ENCODE measurements around the gene GPANK1.

Gene GPANK1

GRCh38 chr6:31639449-31639861 is 25.3 kb downstream of the GPANK1 start:
- DNase-seq = peak in 2 of 4 experiments; percentile 13 to 33

- DNase-seq = no peak
These were observed 25.8 kb downstream of the GPANK1 start for GRCh38 chr6:31639043-31639442.

- DNase-seq = no peak
These were observed 27.9 kb downstream of the GPANK1 start for GRCh38 chr6:31636698-31637596.

- DNase-seq = no peak
These were observed 29.7 kb downstream of the GPANK1 start for GRCh38 chr6:31634969-31635575.

GRCh38 chr6:31634131-31634530 is 30.7 kb downstream of the GPANK1 start:
- DNase-seq = no peak

GRCh38 chr6:31633447-31633846 is 31.4 kb downstream of the GPANK1 start:
- DNase-seq = no peak

- DNase-seq = no peak
These were observed 32.4 kb downstream of the GPANK1 start for GRCh38 chr6:31632279-31632946.

- no peak for DNase-seq
These were observed 33.0 kb downstream of the GPANK1 start for GRCh38 chr6:31631681-31632278.

GRCh38 chr6:31631209-31631608 is 33.6 kb downstream of the GPANK1 start:
- DNase-seq = no peak

GRCh38 chr6:31630177-31630934 is 34.4 kb downstream of the GPANK1 start:
- no peak for DNase-seq

GRCh38 chr6:31629014-31629413 is 35.8 kb downstream of the GPANK1 start:
- no peak for DNase-seq

GRCh38 chr6:31627690-31628287 is 37.0 kb downstream of the GPANK1 start:
- no peak for DNase-seq

- DNase-seq = no peak
These were observed 37.8 kb downstream of the GPANK1 start for GRCh38 chr6:31626952-31627351.

- no peak for DNase-seq
These were observed 40.7 kb downstream of the GPANK1 start for GRCh38 chr6:31624070-31624469.

- DNase-seq = peak; percentile 26 to 68 (median 56)
These were observed 42.1 kb downstream of the GPANK1 start for GRCh38 chr6:31622684-31623091.

GRCh38 chr6:31621991-31622390 is 42.8 kb downstream of the GPANK1 start:
- DNase-seq = no peak

- no peak for DNase-seq
These were observed 43.4 kb downstream of the GPANK1 start for GRCh38 chr6:31621320-31621939.

GRCh38 chr6:31620586-31621319 is 44.0 kb downstream of the GPANK1 start, which contains the start of gene PRRC2A:
Gene PRRC2A (plus strand): TSS chr6:31620715. CDS start chr6:31622790, 2,075 bp downstream.
- DNase-seq = peak in 3 of 4 experiments; percentile 64 to 81 (median 75)

GRCh38 chr6:31619805-31620585 is 44.8 kb downstream of the GPANK1 start:
- DNase-seq = peak; percentile 99 to 100 (median 100)

GRCh38 chr6:31617010-31617409 is 47.8 kb downstream of the GPANK1 start:
- DNase-seq = no peak

All from suppressor macrophage (primary cell).